SK-N-MC (cell line): Measurements from ENCODE around the gene PLPPR5.
"Not testable (repeated sequence)": the region's sequence is repeated elsewhere in the genome, so short reads cannot be mapped to it uniquely, and the experiment has no call there.

Experiments used
- EZH2 ChIP-seq: fragments of 200-600 bp; sonication (generic); IDR thresholded peaks from one replicate; pipeline ENCODE4 v1.6.1; 2017; ENCODE audit warnings: antibody characterized with exemption
- POLR2AphosphoS5 ChIP-seq: IDR thresholded peaks from 2 replicates; pipeline ENCODE4 v1.6.1; 2012; ENCODE audit warnings: mild to moderate bottlenecking, low read depth, low read length, borderline replicate concordance

DNA sequence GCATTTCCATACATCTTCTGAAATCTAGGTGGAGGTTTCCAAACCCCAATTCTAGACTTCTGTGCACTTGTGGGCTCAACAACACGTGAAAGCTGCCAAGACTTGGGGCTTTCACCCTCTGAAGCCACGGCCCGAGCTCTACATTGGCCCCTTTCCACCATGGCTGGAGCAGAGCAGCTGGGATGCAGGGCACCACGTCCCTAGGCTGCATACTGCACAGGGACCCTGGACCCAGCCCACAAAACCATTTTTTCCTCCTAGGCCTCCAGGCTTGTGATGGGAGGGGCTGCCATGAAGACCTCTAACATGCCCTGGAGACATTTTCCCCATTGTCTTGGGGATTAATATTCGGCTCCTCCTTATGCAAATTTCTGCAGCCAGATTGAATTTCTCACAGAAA, 32.1 kb upstream of the PLPPR5 start:
- TF ChIP-seq EZH2, POLR2AphosphoS5: not testable (repeated sequence)
